ENCODE results near the gene NIPAL1. TPM values are rescaled to one million over a fixed set of nuclear protein-coding genes. Genes with fewer than 3 reads are reported as not detected.
"Not testable (repeated sequence)": the region's sequence is repeated elsewhere in the genome, so short reads cannot be mapped to it uniquely, and the experiment has no call there.

NIPAL1 gene
- 4.5 TPM for polyA plus RNA-seq (ENCODE audit: insufficient read length)

DNA sequence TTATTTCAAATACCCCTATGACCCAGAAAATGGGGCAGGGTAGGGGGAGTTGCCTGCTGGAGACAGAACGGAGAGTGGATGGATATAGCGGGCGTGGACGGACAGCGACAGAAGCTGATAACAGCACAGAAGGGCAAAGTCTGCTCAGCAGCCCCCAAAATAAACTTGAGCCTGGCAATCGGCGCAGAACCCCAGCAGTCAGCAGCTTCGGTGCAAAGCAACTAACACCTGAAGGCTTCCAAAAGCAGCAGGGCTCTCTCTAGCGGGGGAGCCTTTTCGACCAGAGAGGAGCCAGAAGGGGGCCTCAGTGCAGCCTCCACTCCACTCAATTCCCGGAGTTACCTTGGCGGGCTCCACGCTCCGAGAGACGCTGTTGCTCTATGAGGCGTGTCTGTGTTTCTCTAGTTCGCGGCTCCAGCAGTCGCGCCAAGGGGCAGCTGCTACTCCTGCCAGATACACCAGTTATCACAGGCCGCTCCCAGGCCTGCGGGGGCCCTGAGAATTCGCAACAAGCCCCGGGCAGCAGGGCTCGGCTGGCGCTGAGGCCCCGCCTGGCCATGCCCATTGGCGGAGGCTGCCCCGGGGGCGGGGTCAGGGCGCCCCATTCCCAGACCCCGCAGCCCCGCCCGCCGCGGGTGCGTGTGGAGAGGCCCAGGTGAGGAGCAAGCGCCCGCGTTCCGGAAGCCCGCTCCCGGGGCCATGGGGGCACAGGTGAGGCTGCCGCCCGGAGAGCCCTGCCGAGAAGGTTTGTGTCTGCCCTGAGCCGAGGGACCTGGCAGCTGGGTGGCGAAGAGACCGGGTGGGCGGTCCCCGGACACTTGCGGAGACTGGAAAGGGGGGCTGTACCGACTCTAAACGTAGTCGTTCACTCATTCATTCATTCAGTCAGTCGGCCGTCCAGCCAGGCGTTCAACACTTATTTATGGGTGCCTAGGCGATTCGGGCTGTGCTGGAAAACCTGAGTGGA is at the start of gene NIPAL1, which contains the start of gene CNGA1:
NIPAL1 (plus strand) TSS at position 632 of the 967 bp plus-strand sequence; CDS start at position 700, 68 bp downstream.
CNGA1 (minus strand) TSS at position 541 of the 967 bp plus-strand sequence. CDS start 63,992 bp downstream, outside the sequence.
- DNase-seq (ENCODE audit: low read depth): no peak

DNA sequence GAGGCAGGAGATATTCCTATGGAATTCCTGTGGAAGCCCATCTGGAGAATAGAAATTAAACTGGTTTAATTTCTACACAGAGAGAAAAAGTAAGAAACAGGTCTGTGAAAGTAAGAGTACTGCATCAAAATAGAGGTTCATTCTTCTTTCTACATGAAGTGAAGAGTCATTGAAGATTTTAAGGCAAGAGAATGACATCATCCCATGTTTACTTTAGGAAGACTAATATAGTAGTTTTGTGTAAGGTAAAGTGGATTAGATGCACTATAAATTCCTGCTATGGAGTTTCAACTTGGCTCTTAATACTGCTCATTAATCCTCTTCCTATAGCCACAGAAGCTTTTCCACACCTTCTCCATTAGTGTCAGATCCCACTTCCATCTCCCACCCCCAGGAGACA is 47.7 kb upstream of the NIPAL1 start:
- no peak for DNase-seq (ENCODE audit: low read depth)

DNA sequence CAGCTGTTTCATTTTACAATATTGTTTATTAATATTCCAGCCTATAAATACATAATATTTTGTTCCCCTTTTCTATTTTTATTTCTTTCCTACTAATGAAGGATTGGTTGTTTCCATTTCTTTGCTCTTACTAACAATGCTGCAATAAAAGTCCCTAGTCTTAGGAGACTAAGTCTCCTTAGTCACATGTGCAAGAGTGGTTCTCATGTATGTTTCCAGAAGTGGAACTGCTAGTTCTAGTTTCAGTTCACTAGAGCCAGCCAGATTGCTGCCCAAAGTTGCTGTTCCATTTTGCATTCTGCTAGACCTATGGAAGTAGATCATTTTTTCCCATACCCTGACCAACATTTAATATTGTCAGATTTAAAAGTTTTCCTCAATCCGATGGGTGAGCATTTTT is 44.4 kb upstream of the NIPAL1 start:
- DNase-seq (ENCODE audit: low read depth): no peak

DNA sequence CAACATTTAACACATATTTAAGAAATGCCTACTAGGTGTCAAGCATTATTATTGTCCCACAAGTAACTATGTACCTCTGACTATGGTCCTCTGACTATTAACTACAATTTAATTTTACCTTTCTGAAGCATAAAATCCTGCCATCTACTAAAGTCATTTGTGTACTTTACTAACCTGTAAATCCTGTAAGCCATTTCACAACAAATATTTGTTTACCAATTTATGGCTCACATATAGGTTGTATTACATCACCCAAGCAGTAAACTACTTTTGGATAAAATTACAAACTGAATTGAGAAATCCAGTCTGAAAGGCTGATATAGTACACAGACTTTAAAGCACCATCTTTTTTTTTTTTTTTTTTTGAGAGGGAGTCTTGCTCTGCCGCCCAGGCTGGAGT is 43.9 kb upstream of the NIPAL1 start:
- no peak for DNase-seq (ENCODE audit: low read depth)

DNA sequence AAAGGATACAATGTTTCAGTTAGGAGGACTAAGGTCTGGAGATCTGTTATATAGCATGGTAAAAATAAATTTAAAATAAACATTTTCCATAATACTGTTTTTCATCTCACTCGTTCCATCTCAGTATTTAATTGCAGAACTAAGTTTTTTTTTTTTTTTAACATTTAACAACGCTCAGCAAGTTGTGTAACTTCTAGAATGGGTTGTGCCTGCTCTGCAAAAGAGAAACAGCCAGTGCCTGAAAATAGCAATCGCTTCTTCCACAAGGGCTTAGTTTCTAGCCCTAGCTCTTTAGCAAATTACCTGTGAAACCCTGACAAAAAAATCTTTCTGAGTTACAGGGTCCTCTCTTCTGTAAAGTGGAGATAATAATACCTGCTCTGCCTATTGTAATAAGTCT is 42.0 kb upstream of the NIPAL1 start:
- DNase-seq (ENCODE audit: low read depth): no peak

DNA sequence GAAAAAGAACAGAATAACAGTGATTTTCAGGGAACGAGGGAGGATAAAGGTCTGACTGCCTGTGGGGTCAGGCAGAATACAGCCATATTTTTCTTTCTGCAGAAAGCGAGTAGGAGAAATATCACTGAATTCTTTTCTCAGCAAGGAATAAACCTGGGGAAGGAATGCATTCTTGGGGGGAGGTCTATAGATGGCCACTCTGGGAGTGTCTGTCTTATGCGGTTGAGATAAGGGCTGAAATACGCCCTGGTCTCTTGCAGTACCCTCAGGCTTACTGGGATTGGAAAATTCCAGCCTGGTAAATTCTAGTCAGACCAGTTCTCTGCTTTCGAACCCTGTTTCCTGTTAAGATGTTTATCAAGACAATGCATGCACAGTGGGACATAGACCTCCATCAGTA is 26.4 kb upstream of the NIPAL1 start:
- DNase-seq (ENCODE audit: low read depth): no peak

DNA sequence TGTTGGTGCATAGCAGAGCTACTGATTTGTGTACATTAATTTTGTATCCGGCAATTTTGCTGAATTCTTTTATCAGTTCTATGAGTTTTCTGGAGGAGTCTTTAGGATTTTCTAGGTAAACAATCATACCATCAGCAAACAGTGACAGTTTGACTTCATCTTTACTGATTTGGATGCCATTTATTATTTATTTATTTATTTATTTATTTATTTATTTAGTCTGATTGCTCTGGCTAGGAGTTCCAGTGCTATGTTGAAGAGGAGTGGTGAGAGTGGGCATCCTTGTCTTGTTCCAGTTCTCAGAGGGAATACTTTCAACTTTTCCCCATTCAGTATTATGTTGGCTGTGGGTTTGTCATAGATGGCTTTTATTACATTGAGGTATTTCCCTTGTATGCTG is 24.1 kb upstream of the NIPAL1 start:
- DNase-seq (ENCODE audit: low read depth): not testable (repeated sequence)

DNA sequence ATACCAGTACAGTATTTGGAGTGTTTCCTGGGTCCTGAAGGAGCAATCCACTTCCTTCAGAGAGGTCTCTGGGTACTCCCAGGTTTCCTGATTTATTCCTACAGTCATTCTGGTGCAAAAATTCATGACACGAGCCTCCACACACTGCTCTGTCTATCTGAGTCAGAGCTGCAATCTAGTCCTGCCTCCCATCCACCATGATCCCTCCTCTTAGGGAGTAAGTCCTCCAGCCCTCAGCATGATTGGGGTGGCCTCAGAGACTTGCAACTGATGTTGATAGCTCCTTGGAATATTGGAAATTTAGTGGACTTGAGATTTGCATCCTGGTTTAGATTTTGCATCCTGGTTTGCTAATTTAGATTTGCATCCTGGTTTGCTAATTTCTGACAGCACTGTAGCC is 20.6 kb upstream of the NIPAL1 start:
- DNase-seq (ENCODE audit: low read depth): no peak

DNA sequence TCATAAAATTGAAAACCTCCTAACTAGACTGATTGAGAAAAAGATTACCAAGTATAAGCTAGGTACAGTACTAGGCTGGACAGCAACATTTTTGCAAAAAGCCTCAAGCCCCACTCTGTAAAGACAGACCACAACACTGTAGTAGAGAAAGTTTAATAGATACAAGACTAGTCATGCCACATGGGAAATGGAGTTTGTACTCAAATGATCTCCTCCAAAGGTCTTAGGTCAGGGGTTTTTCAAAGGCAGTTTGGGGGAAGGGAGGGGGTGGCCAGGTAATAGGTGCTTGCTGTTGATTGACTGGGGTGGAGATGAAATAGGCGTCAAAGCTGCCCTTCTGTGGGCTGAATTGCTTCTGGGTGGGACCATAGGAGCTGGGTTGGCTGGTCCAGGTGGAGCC is 14.3 kb upstream of the NIPAL1 start:
- DNase-seq (ENCODE audit: low read depth): no peak

DNA sequence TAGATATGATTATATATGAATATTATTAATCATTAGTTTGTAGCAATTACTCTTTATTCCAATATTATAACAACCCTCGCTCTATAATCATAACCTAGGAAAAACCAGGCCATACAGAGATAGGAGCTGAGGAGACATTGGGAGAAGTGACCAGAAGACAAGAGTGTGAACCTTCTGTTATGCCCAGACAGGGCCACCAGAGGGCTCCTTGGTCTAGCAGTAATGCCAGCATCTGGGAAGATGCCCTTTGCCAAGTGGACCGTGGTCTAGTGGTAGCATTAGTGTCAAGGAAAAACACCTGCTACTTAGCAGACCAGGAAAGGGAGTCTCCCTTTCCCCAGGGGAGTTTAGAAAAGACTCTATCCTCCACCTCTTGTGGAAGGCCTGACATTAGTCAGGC is 13.0 kb upstream of the NIPAL1 start:
- not testable (repeated sequence) for DNase-seq (ENCODE audit: low read depth)

DNA sequence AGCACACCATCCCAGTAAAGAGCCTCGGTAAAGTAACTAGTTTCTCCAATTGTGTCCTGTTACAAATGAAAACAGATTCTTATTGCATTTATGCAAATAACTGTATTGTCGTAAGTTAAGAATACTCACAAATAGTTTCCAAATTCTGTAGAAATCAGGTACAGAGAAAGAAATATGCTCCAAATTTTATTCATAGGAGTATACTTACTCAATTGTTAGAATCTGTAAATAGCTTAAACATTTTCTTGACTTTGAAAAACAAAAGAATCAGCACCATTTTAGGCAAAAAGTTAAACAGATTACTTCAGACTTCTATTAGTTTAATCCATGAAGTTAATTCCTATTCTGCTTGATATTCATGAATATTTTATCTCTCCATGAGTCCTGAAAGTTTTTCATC is 10.8 kb upstream of the NIPAL1 start:
- DNase-seq (ENCODE audit: low read depth): no peak

DNA sequence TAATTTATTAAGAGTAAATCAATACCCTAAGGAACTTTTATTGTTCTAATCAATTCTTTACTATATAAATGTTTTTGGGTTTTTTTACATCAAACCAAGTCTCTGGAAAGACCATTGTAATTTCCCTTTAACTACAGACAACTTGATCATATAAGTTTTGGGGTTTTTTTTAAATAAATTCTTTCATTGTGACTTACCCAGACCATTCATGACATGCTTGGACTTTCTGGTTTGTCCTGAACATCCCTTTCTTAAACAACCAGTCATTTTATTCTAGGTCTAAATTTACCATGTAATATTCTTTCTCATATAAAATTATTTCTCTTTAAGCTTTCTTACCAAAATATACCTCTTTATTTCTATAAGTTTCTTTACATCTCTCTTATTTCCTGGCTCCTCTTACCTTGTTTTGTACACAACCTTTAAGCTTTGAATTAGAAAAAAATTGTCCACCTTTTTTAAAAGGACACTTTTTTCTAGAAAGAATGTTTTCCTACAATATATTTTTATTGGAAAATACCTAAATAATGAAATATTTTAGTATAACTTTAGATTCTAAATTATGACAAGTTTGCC is 8.5 kb upstream of the NIPAL1 start:
- no peak for DNase-seq (ENCODE audit: low read depth)

DNA sequence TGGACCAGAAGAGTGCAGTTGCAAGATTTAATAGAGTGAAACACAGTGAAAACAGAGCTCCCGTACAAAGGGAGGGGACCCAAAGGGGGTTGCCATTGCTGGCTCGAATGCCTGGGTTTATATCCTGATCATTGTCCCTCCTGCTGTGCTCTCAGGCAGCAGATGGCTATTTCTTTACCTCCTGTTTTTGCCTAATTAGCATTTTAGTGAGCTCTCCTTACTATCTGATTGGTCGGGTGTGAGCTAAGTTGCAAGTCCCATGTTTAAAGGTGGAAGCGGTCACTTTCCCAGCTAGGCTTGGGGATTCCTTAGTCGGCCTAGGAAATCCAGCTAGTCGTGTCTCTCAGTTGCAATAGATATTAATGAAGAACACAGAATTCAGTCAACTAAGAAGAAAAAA is 5.7 kb upstream of the NIPAL1 start:
- DNase-seq (ENCODE audit: low read depth): not testable (repeated sequence)

DNA sequence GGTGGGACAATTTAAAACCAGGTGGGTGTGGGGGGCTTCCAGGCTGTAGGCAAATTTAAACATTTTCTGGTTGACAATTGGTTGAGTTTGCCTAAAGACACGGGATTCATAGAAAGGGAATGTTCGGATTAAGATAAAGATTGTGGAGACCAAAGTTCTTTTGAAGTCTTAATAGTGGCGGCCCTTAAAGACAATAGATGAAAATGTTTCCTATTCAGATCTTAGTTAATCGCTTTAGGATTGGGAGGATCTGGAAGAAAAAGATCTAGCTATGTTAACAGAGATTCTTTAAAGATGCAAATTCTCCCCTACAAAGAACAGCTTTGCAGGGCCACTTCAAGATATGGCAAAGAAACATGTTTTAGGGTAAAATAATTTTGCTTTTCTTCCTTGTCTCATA is 4.8 kb upstream of the NIPAL1 start:
- DNase-seq (ENCODE audit: low read depth): no peak

DNA sequence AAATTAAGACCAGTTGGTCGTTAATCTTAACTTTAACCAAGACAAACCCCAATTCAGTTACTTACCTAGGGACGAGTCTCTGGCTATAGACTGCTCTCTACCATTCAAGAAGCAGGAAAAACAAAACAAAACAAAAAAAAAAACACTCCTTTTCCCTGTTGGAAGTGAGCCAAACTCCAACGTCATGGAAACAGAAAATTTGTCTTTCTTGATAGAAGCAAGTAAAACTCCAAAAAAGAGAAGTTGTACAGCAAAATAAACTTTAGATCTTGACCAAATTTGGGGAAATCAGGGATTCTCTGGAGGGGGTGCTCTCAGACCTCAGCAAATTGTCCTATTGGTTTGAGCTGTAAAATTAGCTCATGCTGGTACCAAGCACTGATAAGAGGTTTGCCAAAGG is 3.7 kb upstream of the NIPAL1 start:
- no peak for DNase-seq (ENCODE audit: low read depth)

DNA sequence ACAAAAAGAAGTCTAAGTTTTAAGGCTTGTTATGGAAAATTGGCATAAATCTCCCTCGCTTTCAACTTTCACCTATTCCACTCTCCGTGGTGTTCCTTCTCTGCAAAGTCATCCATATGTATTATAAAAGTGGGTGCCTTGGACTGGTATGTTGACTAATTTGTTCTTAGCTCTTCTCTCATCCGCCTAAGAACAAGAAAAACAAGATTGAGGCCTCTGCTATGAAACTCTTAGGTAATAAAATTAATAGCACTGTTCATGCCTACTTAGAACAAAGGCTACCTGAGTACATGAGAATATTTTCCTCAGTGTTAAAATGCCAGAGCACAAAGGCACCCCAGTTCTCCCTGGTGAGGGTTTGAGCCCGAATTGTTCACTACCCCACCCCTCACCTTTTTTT is 1.4 kb upstream of the NIPAL1 start:
- no peak for DNase-seq (ENCODE audit: low read depth)

DNA sequence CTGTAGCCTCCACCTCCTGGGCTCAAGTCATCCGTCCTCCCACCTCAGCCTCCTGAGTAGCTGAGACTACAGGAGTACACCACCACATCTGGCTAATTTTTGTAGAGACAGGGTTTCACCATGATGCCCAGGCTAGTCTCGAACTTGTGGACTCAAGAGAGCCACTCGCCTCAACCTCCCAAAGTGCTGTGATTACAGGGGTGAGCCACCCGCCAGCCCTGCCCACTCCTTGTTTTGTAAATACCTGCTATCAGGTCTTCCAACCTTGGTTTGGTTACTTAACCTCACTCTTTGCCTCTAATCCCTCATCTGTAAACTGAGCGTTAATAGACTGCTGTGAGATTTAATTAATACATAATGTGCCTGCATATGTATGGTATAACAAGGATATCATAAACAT is 894 bp upstream of the NIPAL1 start:
- DNase-seq (ENCODE audit: low read depth): no peak

DNA sequence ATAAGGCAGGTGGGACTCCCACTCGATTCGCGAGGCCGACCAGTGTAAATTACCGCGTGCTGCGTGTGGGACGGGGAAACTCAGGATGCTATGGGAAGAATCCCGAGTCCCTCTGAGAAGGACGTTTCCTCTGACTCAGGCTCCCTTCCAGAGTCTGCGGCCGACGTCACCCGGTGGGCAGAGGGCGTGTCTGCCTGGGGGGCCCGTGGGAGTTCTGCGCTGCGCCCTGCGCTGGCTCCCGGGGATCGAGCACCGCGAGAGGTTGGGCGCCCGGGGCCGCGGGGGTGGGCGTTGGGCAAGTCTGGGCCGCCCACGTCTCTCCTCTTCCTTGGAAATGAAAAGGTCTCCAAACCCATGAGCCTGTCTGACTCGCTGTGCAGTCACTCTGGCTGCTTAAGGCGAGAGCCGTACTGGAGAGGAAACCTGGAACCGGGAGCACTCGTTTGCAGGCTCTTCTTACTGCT is 568 bp downstream of the NIPAL1 start:
- DNase-seq (ENCODE audit: low read depth): no peak

DNA sequence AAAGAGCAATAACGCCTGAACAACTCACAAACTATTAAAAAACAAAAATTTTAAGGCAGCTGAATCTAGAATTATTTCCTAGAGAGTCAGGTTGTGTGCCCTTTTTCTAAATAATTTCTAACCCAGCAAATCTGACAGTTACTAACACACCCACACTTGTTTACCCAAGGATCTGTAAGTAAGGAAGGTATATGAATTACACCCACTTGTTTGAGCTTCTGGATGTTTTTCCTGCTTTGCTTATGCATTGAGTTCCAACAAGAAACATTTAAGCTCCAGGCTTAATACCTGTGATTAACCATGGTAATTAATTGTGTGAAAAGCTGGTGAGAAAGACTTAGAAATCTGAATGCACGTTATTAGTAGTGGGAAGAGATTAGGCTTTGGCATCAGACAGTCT is 1.5 kb downstream of the NIPAL1 start:
- no peak for DNase-seq (ENCODE audit: low read depth)

DNA sequence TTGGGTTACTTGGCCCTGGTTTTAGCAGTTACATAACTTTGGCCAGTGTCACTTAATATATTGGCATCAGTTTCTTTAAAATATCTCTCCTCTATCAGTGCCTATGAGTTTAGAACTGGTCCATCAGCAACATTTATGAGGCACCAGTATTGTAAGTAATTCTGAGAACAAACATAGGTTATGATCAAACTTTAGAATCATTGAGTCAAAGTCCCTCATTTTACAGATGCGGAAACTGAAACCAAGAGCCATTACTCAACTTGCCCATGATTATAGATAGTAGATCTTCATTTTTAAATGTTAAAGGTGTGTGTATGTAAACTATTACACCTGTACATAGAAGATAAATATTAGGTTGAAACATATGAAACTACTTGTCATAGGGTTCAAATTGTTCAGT is 4.5 kb downstream of the NIPAL1 start:
- no peak for DNase-seq (ENCODE audit: low read depth)

DNA sequence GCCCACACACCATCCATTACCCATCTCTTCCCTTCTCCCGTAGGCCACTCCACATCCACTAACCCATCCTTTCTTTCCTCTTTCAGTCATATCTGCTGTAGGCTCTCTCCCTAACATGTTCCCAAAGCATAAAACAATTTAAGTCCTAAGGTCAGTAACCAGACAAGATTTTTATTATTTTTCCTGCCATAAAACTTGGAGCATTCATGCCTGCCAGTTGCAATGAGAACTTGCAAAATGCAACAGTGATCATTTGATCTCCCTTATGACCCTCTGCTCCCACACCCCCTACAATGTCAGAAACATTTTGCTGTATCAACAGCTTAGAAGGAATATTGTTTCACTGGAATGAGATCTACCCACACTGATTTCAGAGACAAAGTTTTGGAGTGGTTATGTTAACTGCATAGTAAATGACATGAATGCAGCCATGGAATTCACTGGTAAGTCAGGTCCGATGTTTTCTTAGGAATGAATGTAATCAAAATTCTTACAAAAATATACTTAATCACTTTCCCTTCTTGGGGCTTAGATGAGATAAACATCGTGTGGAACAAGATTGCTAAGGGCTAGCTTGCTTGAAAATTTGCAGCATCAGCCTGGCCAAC is 5.7 kb downstream of the NIPAL1 start:
- DNase-seq (ENCODE audit: low read depth): no peak

DNA sequence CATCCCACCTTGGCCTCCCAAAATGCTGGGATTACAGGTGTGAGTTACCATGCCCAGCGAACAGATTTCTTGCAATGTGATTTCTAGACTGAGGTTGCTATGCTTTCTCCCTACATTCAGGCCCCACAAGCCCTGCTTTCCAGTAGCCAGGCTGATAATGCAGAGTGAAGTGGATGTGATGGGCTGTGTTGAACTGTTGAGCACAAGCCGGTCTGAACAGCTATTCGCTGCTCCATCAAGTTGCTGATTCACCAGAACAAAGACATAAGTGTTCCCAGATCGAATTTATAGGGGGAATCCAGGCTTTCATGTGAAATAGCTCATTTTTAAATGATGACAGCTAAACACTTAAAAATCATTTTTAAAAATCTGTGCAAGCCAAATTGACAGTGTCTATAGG is 8.0 kb downstream of the NIPAL1 start:
- no peak for DNase-seq (ENCODE audit: low read depth)

DNA sequence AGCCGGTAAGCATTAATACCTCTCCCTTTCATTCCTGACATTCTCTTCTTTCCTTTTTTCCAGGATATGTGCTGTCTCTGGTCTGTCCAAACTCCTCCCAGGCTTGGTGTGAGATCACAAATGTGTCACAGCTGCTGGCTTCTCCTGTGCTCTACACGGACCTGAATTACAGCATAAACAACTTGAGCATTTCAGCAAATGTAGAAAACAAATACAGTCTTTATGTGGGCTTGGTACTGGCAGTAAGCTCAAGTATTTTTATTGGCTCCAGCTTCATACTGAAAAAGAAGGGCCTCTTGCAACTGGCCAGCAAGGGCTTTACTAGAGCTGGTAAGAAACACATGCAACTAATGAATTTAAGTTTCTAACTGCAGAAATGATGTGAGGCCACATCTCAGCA is 8.4 kb downstream of the NIPAL1 start:
- no peak for DNase-seq (ENCODE audit: low read depth)

Measured in forelimb muscle (tissue), 1 donor.